Right atrium auricular region (tissue), 2 donors: ENCODE data around the gene TBXA2R. TPM values are rescaled to one million over a fixed set of nuclear protein-coding genes. Genes with fewer than 3 reads are reported as not detected.
A peak's percentile ranks its signal among the peaks of the same experiment; 100 is the strongest.

ENCODE experiments used
- DNase-seq: peaks from one replicate; pipeline ENCODE4 v3.0.0-alpha.2; 2019; ENCODE audit warnings: low spot score
- H3K27ac ChIP-seq, 2 donors: fragments of 200-600 bp; sonication (generic); 1 replicate in 1 of 2; 2 replicates in 1 of 2; pipeline ENCODE4 v1.5.1; 2016 to 2019
- H3K27me3 ChIP-seq, 2 donors: fragments of 200-600 bp; sonication (generic); one replicate each; pipeline versions ENCODE4 v1.5.1 to v1.6.0; 2017 to 2019
- H3K36me3 ChIP-seq: fragments of 200-600 bp; sonication (generic); one replicate; pipeline ENCODE4 v1.5.1; 2016
- H3K4me1 ChIP-seq, 2 donors: fragments of 200-600 bp; sonication (generic); one replicate each; pipeline versions ENCODE4 v1.5.1 to v1.6.0; 2017 to 2019
- H3K4me3 ChIP-seq, 2 donors: fragments of 200-600 bp; sonication (generic); 1 replicate in 1 of 2; 2 replicates in 1 of 2; pipeline ENCODE4 v1.5.1; 2017 to 2019; ENCODE audit warnings: mild to moderate bottlenecking in 1 of 2, moderate library complexity in 1 of 2
- H3K9me3 ChIP-seq, 2 donors: fragments of 200-600 bp; sonication (generic); one replicate each; pipeline ENCODE4 v1.5.1; 2019
- total RNA-seq, 2 donors: library from RNA; depleted of rRNA; stranded (reverse); fragments of >200 nt; gene quantifications; one replicate each; pipeline ENCODE4 v1.1.0, GENCODE V29; 2016
- TF ChIP-seq, protein P1 (sequence below), 2 donors: fragments of 200-600 bp; sonication (generic); IDR thresholded peaks; one replicate each; pipeline ENCODE4 v1.5.1; 2019; ENCODE audit warnings: antibody characterized with exemption in 2 of 2

TBXA2R gene
- total RNA-seq, 2 donors from 2014 or later = 0.67 to 1.1 TPM

GRCh38 chr19:3548606-3549005 is 58.1 kb downstream of the TBXA2R start:
- Histone ChIP-seq H3K27ac (no peak overlapping the region), H3K36me3 (no peaks in the 10 kb centered on the region), H3K4me3 (no peak overlapping the region), H3K4me1 (peaks cover 0 to 5% of the 10 kb centered on the region in 2 donors), H3K9me3 (no peaks in the 10 kb centered on the region), H3K27me3 (no peaks in the 10 kb centered on the region)
- no peak for DNase-seq
- TF ChIP-seq, protein P1, sequence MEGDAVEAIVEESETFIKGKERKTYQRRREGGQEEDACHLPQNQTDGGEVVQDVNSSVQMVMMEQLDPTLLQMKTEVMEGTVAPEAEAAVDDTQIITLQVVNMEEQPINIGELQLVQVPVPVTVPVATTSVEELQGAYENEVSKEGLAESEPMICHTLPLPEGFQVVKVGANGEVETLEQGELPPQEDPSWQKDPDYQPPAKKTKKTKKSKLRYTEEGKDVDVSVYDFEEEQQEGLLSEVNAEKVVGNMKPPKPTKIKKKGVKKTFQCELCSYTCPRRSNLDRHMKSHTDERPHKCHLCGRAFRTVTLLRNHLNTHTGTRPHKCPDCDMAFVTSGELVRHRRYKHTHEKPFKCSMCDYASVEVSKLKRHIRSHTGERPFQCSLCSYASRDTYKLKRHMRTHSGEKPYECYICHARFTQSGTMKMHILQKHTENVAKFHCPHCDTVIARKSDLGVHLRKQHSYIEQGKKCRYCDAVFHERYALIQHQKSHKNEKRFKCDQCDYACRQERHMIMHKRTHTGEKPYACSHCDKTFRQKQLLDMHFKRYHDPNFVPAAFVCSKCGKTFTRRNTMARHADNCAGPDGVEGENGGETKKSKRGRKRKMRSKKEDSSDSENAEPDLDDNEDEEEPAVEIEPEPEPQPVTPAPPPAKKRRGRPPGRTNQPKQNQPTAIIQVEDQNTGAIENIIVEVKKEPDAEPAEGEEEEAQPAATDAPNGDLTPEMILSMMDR (IDR thresholded peaks at IDR 0.05) = no peak

GRCh38 chr19:3547767-3548282 is 58.9 kb downstream of the TBXA2R start:
- H3K4me1 ChIP-seq = peaks cover 0 to 5% of the 10 kb centered on the region in 2 donors
- H3K36me3 ChIP-seq = no peaks in the 10 kb centered on the region
- no peak overlapping the region for H3K4me3 ChIP-seq
- no peaks in the 10 kb centered on the region for H3K27me3 ChIP-seq
- DNase-seq = no peak
- TF ChIP-seq, protein P1 (IDR thresholded peaks at IDR 0.05) = no peak
- H3K9me3 ChIP-seq = no peaks in the 10 kb centered on the region
- no peak overlapping the region for H3K27ac ChIP-seq

DNA sequence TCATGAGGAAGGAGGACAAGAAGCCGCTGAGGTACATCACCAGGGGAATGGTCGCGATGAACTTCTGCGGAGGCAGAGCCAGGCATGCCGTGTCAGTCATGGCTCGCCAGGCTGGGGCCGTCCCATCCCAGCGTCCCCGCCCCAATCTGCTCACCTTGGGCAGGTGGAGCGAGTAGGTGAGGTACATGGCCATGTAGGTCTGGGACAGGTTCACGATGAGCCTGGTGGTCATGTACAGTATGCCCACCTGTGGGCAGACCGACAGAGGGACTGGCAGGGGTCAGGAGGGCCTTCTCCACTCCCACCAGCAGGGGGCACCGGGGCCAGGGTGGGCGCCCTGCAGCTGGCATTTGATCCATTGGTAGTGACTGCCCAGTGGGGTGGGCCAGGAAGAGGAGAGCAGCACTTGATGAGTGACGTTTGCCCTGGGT is 59.4 kb downstream of the TBXA2R start:
- no peaks in the 10 kb centered on the region for H3K27me3 ChIP-seq

GRCh38 chr19:3546119-3546518 is 60.6 kb downstream of the TBXA2R start:
- Histone ChIP-seq H3K27ac (no peak overlapping the region), H3K4me3 (no peak overlapping the region), H3K36me3 (no peaks in the 10 kb centered on the region), H3K9me3 (no peaks in the 10 kb centered on the region), H3K27me3 (no peaks in the 10 kb centered on the region), H3K4me1 (no peaks in the 10 kb centered on the region)
- TF ChIP-seq, protein P1 (IDR thresholded peaks at IDR 0.05) = no peak
- DNase-seq = no peak

More for the DNA sequence above, 59.4 kb downstream of the TBXA2R start:
- Histone ChIP-seq H3K27ac (no peak overlapping the region), H3K9me3 (no peaks in the 10 kb centered on the region), H3K4me3 (no peak overlapping the region), H3K36me3 (no peaks in the 10 kb centered on the region), H3K4me1 (no peaks in the 10 kb centered on the region)
- TF ChIP-seq, protein P1 (IDR thresholded peaks at IDR 0.05) = peak in 1 of 2 donors; percentile 52
- no peak for DNase-seq

DNA sequence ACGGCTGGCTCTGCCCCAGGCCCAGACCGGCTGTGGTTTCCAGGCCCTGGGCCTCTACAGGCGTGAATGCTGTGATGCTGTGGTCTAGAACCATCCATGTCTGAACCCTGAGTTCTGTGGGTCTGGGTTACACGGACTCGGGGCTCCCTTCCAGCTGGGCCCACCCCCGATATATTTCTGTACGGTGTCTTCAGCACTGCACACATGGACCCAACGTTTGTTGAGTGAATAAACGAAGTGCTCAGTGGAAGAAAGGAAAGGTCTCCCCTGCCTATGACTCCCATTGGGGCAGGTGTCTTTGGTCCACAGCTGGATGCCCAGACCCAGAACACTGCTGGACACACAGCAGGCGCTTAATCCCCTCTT is 61.0 kb downstream of the TBXA2R start:
- Histone ChIP-seq H3K36me3 (no peaks in the 10 kb centered on the region), H3K27me3 (no peaks in the 10 kb centered on the region)

More for the DNA sequence above, 61.0 kb downstream of the TBXA2R start:
- no peak overlapping the region for H3K4me3 ChIP-seq
- no peaks in the 10 kb centered on the region for H3K4me1 ChIP-seq
- no peaks in the 10 kb centered on the region for H3K9me3 ChIP-seq
- H3K27ac ChIP-seq = no peak overlapping the region
- no peak for DNase-seq
- TF ChIP-seq, protein P1 (IDR thresholded peaks at IDR 0.05) = no peak
